Peyer's patch (tissue), 4 donors: Measurements from ENCODE around the gene PLB1.

Source experiments
- CTCF ChIP-seq, 6 experiments: fragments of 450-650 bp in 4 of 6; fragments of 200-600 bp in 2 of 6; sonication (generic) in 1 of 6; IDR thresholded peaks; one replicate each; pipeline ENCODE4 v1.5.1; 2017 to 2019; ENCODE audit warnings: antibody characterized with exemption in 6 of 6, mild to moderate bottlenecking in 3 of 6, moderate library complexity in 1 of 6
- POLR2A ChIP-seq, 2 donors: fragments of 450-650 bp; IDR thresholded peaks; one replicate each; pipeline ENCODE4 v1.5.1; 2017; ENCODE audit warnings: antibody characterized with exemption in 2 of 2, mild to moderate bottlenecking in 2 of 2, moderate library complexity in 2 of 2

GRCh38 chr2:28475088-28475595 lies 20.7 kb upstream of the PLB1 start:
- TF ChIP-seq CTCF (IDR thresholded peaks at IDR 0.05) (no peak), POLR2A (IDR thresholded peaks at IDR 0.05) (no peak)
